WTC11 (cell line): Measurements from ENCODE around the gene TTC7B. TPM values are rescaled to one million over a fixed set of nuclear protein-coding genes. Genes with fewer than 3 reads are reported as not detected.

ENCODE experiments used
- ATAC-seq: fragments of 200-7000 bp; cut with Tn5 transposase; 2 replicates; pipeline ENCODE4 v1.10.0; 2021; ENCODE audit warnings: mild to moderate bottlenecking, moderate library complexity
- CTCF ChIA-PET: fragments of 300-600 bp; sonication (Branson Sonifier 250); formaldehyde crosslinking; loops from one replicate; lab custom pipeline; 2021; ENCODE audit warnings: antibody characterized with exemption; lab: Charles Lee
- POLR2A ChIA-PET: fragments of 350-600 bp; sonication (Branson Sonifier 250); formaldehyde crosslinking; loops from one replicate; lab custom pipeline; 2021; ENCODE audit warnings: antibody characterized with exemption; lab: Charles Lee
- DNase-seq: peaks from one replicate; pipeline ENCODE4 v3.0.0; 2021; ENCODE audit warnings: low spot score
- H3K27ac Mint-ChIP-seq: 2 replicates; pipeline ENCODE4 v1.8.0; 2021; ENCODE audit warnings: mixed read lengths
- H3K27me3 Mint-ChIP-seq: 2 replicates; pipeline ENCODE4 v1.8.0; 2021; ENCODE audit warnings: low read depth, mild to moderate bottlenecking, moderate library complexity, mixed read lengths
- H3K36me3 Mint-ChIP-seq: 2 replicates; pipeline ENCODE4 v1.8.0; 2021; ENCODE audit warnings: mixed read lengths
- H3K4me1 Mint-ChIP-seq: 2 replicates; pipeline ENCODE4 v1.8.0; 2022; ENCODE audit warnings: mixed read lengths
- H3K4me3 Mint-ChIP-seq: 2 replicates; pipeline ENCODE4 v1.8.0; 2021; ENCODE audit warnings: mild to moderate bottlenecking, moderate library complexity, mixed read lengths
- H3K9me3 Mint-ChIP-seq: 2 replicates; pipeline ENCODE4 v1.8.0; 2021; ENCODE audit warnings: mixed read lengths
- E2F4 ChIP-seq: sonication (generic); formaldehyde crosslinking; IDR thresholded peaks from 2 replicates; pipeline ENCODE4 v1.8.1; 2022; ENCODE audit warnings: low read depth, mild to moderate bottlenecking, moderate library complexity, missing genetic modification reagents, borderline replicate concordance
- ESRRA ChIP-seq: sonication (generic); formaldehyde crosslinking; IDR thresholded peaks from 2 replicates; pipeline ENCODE4 v1.8.1; 2022; ENCODE audit warnings: mild to moderate bottlenecking, missing genetic modification reagents, borderline replicate concordance
- HMGA2 ChIP-seq: fragments of 250-450 bp; sonication (Bioruptor Pico); IDR thresholded peaks from 2 replicates; pipeline ENCODE4 v1.4.0; 2021; ENCODE audit warnings: mild to moderate bottlenecking, moderate library complexity
- KAT7 ChIP-seq: sonication (generic); formaldehyde crosslinking; IDR thresholded peaks from 2 replicates; pipeline ENCODE4 v1.8.1; 2023; ENCODE audit warnings: missing genetic modification reagents, mild to moderate bottlenecking, borderline replicate concordance
- NFATC4 ChIP-seq: fragments of 250-450 bp; sonication (Bioruptor Pico); IDR thresholded peaks from 2 replicates; pipeline ENCODE4 v1.9.0; 2021; ENCODE audit warnings: mild to moderate bottlenecking
- SOX15 ChIP-seq: fragments of 250-450 bp; sonication (Bioruptor Pico); IDR thresholded peaks from 2 replicates; pipeline ENCODE4 v1.9.0; 2021; ENCODE audit warnings: mild to moderate bottlenecking
- USF1 ChIP-seq: sonication (generic); formaldehyde crosslinking; IDR thresholded peaks from 2 replicates; pipeline ENCODE4 v1.8.0; 2022; ENCODE audit warnings: mild to moderate bottlenecking, missing genetic modification reagents
- ZNF263 ChIP-seq: sonication (generic); formaldehyde crosslinking; IDR thresholded peaks from 2 replicates; pipeline ENCODE4 v1.8.1; 2022; ENCODE audit warnings: low read depth, mild to moderate bottlenecking, moderate library complexity, missing genetic modification reagents
- ZNF281 ChIP-seq: sonication (generic); formaldehyde crosslinking; IDR thresholded peaks from 2 replicates; pipeline ENCODE4 v1.8.0; 2023; ENCODE audit warnings: mild to moderate bottlenecking, missing genetic modification reagents
- ZNF532 ChIP-seq: fragments of 250-450 bp; sonication (Bioruptor Pico); IDR thresholded peaks from 2 replicates; pipeline ENCODE4 v1.9.0; 2021; ENCODE audit warnings: mild to moderate bottlenecking, borderline replicate concordance
- ZNF671 ChIP-seq: fragments of 250-450 bp; sonication (Bioruptor Pico); IDR thresholded peaks from 2 replicates; pipeline ENCODE4 v1.8.0; 2021; ENCODE audit warnings: mild to moderate bottlenecking
- total RNA-seq: library from RNA; stranded (reverse); gene quantifications from 3 replicates; pipeline ENCODE4 v1.2.3, GENCODE V29; 2021

The TTC7B gene
- total RNA-seq, 1 experiment from 2014 or later, result 27.6 TPM

- ChIA-PET CTCF (interaction anchor here (0.7 kb wide), 1 partner anchor 649 kb away, joined by 4 read pairs; no protein-coding TSS in a partner anchor), POLR2A (no interaction called here)
- Mint-ChIP-seq H3K27me3 (no peaks in the 10 kb centered on the region; the same call in 1 of the 2 replicates), H3K9me3 (no peaks in the 10 kb centered on the region), H3K27ac (no peak overlapping the region), H3K4me1 (peaks cover 41% of the 10 kb centered on the region), H3K4me3 (no peak overlapping the region), H3K36me3 (no peaks in the 10 kb centered on the region)
- no peak for ATAC-seq
- DNase-seq, result no peak
- TF ChIP-seq ZNF532 (CRISPR knock-in tag) (no peak), E2F4 (no peak), ZNF281 (CRISPR knock-in tag) (no peak), ZNF671 (CRISPR knock-in tag) (no peak), ZNF263 (CRISPR knock-in tag) (no peak), ESRRA (CRISPR knock-in tag) (no peak), NFATC4 (no peak), HMGA2 (no peak)
These were observed 309.5 kb downstream of the TTC7B start for GRCh38 chr14:90506748-90507147.

GRCh38 chr14:90505531-90505930, 310.7 kb downstream of the TTC7B start:
- no peaks in the 10 kb centered on the region for H3K9me3 Mint-ChIP-seq
- DNase-seq (no peak), ATAC-seq (no peak)
- ChIA-PET CTCF (interaction anchor here (0.9 kb wide), 1 partner anchor 106 kb away, joined by 3 read pairs; no protein-coding TSS in a partner anchor), POLR2A (no interaction called here)
- H3K27ac Mint-ChIP-seq, result no peak overlapping the region
- TF ChIP-seq USF1, result no peak
- H3K36me3 Mint-ChIP-seq, result no peaks in the 10 kb centered on the region
- H3K27me3 Mint-ChIP-seq, result no peaks in the 10 kb centered on the region; the same call in 1 of the 2 replicates
- peaks cover 35% of the 10 kb centered on the region for H3K4me1 Mint-ChIP-seq
- H3K4me3 Mint-ChIP-seq, result no peak overlapping the region

GRCh38 chr14:90504643-90505042, 311.6 kb downstream of the TTC7B start:
- TF ChIP-seq KAT7 (CRISPR knock-in tag) (no peak), SOX15 (CRISPR knock-in tag) (no peak)
- CTCF ChIA-PET, result interaction anchor here (1.5 kb wide), 1 partner anchor 105 kb away, joined by 3 read pairs; no protein-coding TSS in a partner anchor
- POLR2A ChIA-PET, result no interaction called here
- no peak overlapping the region for H3K4me3 Mint-ChIP-seq
- no peaks in the 10 kb centered on the region for H3K36me3 Mint-ChIP-seq
- ATAC-seq (no peak), DNase-seq (no peak)
- H3K9me3 Mint-ChIP-seq, result no peaks in the 10 kb centered on the region
- H3K27ac Mint-ChIP-seq, result no peak overlapping the region
- no peaks in the 10 kb centered on the region; the same call in 1 of the 2 replicates for H3K27me3 Mint-ChIP-seq
- peaks cover 35% of the 10 kb centered on the region for H3K4me1 Mint-ChIP-seq
